Measurements from ENCODE around the gene FLACC1.
"Not testable (repeated sequence)": the region's sequence is repeated elsewhere in the genome, so short reads cannot be mapped to it uniquely, and the experiment has no call there.

The FLACC1 gene

DNA sequence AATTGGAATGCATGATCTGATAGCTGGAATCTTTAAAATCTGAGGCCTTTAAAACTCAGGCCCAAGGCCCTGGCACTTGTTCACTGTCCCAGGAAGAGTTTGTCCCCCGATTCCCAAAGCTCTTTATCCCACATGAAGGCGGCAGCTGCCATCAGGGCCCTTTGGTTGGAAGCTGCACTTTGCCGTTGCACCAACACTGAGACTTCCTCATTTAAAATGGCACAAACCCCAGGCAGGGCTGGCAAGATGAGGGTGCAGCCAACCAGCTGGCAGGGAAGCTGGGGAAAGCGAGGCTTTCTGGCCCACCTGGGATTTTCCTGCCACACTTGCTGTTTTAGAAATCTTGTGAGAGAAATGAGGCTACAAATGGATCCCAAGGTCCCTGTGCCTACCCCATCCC is 6.3 kb downstream of the FLACC1 start:
- no peak for DNase-seq (ENCODE audit: low read depth in 2 of 2, low spot score in 1 of 2)

DNA sequence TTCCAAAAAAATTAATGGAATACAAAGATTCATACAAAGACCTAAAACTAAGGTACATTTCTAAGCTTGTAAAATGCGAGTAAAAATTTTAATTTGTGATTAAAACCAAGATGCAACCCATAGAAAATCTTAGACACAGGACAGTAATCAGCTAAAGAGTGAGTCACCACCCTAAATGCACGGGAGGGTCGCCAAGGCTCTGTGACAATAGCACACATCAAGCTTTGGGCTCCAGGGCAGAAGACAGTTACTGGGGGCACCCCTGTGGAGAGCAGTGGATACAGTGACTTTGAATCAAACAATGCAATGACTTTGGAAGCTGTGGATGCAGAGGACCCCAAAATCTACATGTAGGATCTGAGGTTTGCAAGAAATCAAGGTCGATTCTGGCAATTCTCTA is 7.5 kb downstream of the FLACC1 start:
- no peak for DNase-seq (ENCODE audit: low read depth in 2 of 2, low spot score in 1 of 2)

DNA sequence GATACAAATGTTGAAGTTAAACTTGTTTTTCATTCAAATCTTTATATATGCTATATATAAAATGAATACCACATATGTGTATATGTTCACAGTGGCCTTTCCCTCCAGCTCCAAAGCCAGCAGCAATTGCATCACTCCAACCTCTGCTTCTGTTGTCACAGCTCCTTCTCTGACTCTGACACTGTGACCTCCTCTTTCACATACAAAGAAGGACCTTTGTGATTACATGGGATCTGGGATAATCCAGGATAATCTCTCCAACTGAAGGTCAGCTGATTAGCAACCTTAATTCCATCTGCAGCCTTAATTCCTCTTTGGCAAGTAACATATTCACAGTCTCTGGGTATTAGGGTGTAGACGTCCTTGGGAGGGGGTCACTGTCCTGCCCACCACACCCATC is 8.4 kb downstream of the FLACC1 start:
- no peak for DNase-seq (ENCODE audit: low read depth in 2 of 2, low spot score in 1 of 2)

DNA sequence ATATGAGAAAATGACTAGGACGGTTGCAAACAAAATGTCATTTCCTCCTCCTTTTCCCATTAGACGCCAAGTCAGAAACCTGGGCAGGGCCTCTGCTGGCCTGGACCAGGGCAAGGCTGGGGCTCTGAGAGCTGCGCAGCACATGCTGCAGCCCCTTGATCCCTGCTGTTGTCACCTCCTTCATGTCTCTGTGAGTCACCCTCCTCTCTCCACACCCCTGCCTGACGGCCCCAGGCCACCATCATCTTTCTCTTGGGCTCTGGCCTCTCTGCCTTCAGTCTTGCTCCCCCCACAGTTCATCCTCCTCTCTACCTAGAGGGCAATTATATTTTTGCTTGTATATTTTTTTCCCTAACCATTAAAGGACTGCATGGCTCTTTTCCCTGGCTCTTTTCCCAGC is 10.0 kb downstream of the FLACC1 start:
- DNase-seq (ENCODE audit: low read depth in 2 of 2, low spot score in 1 of 2), result no peak

DNA sequence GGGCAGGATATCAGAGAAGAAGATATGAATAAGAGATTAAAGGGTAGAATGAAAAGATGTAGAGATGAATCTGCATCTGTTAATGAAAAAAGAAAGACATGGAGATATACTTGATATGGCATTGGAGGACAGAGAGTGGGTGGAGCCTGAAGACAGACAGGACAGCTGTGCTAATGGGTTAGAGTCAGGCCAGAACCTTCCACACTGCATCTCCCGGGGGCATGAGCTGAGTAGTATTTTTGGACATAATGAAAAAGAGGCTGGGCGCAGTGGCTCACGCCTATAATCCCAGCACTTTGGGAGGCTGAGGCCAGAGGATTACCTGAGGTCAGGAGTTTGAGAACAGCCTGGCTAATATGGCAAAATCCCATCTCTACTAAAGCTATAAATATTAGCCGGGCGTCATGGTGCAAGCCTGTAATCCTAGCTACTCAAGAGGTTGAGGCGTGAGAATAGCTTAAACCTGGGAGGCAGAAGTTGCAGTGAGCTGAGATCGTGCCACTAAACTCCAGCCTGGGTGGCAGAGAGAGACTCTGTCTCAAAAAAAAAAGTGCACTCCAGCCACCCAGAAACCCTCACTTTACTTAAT is 11.4 kb downstream of the FLACC1 start:
- DNase-seq (ENCODE audit: low read depth in 2 of 2, low spot score in 1 of 2), result no peak

DNA sequence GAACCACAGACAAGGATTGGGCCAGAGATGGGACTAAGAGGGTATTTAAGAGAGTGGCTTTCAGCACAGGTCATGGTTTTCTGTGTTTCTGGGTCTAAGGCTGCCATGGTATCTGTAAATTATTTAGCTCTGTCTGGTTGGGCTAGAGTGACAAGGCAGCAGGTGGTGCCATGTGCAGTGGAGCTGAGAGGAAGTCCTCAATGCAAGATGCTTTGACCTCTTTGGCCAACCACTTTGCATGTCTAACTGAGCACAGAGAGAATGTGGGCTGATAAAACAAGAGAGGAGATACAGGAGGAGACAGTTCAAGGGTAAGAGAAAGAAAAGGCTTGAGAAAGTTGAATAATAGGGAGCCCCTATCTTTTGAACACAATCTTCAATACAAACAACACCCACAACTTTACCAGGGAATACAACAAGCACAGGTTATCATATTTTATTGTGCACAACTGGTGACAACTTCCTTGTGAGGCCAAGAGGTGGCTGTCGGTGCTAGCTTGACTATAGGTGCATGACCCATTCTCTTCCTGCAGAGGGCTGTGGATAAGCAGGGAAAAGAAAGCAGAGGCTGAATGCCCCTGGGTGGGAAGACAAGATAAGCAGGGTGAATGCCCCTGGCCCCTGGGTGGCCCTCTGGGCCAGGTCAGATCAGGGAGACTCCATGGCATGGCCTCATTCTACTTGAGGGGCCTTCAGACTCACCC is 12.3 kb downstream of the FLACC1 start:
- DNase-seq (ENCODE audit: low read depth in 2 of 2, low spot score in 1 of 2), result no peak

DNA sequence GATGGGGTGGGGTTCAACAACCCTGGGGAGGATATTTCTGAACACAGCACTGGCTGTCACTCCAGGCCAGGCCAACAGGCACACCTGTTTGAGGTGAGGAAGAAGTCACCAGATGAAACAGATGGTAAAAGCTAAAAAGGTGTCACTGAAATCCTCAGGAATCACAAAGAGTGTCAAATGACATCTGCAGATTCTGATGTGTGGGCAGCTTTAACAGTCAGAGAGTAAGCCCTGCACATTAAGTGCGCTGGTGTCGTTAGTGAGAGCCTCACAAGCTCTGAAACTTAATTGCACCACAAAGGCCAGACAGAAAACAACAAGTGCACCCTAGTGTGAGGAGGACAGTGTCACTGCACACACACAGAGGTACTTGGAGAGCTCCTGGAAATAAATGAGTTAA is 13.6 kb downstream of the FLACC1 start:
- no peak for DNase-seq (ENCODE audit: low read depth in 2 of 2, low spot score in 1 of 2)

DNA sequence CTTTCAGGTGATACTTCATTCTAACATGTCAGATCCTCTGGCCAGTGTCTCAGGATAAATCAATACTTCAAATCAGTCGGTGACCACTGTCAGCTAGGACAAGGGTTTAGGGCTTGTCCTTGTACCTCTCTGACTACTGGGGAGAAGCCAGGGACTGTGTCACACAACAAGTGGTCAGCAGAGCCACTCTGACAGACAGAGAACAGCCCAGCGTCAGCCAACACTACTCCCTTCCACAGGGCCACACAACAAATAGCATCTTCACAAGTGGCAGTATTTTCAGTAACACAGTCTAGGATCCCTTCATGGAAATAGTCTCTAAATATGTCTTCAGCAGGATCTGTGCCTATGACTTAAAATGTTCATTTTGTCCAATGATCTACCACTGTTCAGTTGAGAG is 14.2 kb downstream of the FLACC1 start:
- no peak for DNase-seq (ENCODE audit: low read depth in 2 of 2, low spot score in 1 of 2)

DNA sequence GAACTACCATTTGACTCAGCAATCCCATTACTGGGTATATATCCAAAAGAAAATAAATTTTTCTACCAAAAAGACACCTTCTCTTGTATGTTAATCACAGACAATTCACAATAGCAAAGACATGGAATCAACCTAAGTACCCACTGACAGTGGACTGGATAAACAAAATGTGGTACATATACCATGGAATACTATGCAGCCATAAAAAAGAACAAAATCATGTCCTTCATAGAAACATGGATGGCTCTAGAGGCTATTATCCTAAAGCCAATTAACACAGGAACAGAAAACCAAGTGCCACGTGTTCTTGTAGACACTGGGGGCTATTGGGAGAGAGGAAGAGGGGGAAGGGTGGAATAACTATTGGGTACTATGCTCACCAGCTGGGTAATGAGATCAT is 27.7 kb downstream of the FLACC1 start:
- no peak for DNase-seq (ENCODE audit: low read depth in 2 of 2, low spot score in 1 of 2)

DNA sequence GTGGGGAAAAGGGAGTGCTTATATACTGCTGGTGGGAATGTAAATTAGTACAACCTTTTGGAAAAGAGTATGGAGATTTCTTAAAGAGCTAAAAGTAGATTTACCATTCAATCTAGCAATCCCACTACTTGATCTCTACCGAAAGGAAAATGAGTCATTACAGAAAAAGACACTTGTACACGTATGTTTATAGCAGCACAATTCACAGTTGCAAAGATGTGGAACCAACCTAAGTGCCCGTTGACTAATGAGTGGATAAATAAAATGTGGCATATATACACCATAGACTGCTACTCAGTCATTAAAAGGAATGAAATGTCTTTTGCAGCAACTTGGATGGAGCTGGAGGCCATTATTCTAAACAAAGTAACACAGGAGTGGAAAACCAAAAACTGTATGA is 29.5 kb downstream of the FLACC1 start:
- no peak for DNase-seq (ENCODE audit: low read depth in 2 of 2, low spot score in 1 of 2)

DNA sequence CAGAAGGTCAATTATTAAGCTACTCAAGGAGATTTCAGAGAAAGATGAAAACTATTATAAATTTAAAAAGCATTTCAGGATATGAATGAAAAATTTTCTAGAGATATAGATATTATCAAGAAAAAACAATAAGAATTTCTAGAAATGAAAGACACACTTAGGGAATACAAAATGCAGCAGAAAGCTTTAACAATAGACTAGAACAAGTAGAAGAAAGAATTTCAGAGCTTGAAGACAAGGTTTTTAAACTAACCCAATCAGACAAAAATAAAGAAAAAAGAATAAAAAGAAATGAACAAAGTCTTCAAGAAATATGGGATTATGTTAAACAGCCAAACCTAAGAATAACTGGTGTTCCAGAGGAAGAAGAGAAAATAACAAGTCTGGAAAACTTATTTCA is 34.4 kb downstream of the FLACC1 start:
- no peak for DNase-seq (ENCODE audit: low read depth in 2 of 2, low spot score in 1 of 2)

DNA sequence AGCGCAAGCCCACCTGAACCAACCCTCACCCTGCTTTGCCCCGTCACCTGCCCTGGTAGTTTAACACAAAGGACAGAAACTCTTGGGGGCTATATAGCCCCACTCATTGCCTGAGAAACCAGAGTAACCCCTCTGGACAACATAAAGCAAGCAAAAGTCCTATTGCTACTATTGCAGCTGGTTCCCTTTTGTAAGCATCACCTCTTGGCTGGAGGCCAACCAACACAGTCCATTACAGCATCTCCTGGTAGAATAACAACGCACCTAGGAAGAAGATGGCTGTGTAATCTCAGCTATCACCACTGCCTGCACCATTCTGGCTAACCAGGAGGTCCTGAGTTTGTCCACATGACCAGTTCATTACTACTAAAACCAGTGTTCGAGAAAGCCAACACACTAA is 36.4 kb downstream of the FLACC1 start:
- DNase-seq (ENCODE audit: low read depth in 2 of 2, low spot score in 1 of 2), result no peak

DNA sequence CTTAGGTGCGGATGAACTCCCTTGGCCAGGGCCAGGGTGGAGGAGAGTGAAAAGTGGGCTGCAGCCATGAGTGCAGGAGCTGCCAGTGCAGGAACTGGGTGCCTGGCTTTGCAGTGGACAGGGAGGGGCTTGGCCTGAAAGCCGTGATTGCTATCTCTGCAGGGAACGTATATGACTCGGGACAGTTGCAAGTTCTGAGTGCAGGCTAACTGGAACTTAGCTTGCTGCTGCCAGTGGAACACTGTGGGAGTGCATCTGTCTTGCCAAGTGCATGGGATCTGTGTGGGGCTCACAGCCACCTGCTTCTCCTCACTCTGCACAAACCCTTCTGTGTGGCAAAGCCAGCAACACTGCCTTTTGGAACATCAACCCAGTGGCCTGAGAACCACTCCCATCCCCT is 36.9 kb downstream of the FLACC1 start:
- DNase-seq (ENCODE audit: low read depth in 2 of 2, low spot score in 1 of 2), result no peak

DNA sequence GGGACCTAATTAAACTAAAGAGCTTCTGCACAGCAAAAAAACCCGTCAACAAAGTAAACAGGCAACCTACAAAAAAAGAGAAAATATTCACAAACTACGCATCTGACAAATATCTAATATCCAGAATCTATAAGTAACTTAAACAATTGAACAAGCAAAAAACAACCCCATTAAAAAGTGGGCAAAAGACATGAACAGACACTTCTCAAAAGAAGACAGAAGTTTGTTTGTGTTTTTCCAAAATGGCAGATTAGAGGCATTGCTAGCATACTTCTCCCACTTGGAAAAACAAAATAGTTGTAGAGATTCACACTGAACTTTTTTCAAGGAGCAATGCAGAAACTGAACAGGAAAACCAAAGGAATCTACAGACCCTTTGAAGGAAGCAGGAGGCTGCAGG is 37.6 kb downstream of the FLACC1 start:
- no peak for DNase-seq (ENCODE audit: low read depth in 2 of 2, low spot score in 1 of 2)

DNA sequence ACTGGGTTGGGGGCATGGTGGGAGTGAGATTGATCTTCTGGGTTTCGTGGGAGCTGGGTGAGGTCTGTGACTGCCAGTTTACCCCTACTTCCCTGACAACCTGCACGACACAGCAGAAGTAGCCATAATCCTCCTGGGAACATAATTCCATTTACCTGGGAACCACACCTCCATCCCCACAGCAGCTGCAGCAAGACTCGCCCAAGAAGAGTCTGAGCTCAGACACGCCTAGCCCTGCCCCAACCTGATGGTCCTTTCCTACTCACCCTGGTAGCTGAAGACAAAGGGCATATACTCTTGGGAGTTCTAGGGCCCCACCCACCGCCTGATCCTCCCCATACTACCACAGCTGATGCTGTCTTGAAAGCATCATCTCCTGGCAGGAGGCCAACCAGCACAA is 43.8 kb downstream of the FLACC1 start:
- DNase-seq (ENCODE audit: low read depth in 2 of 2, low spot score in 1 of 2), result no peak

DNA sequence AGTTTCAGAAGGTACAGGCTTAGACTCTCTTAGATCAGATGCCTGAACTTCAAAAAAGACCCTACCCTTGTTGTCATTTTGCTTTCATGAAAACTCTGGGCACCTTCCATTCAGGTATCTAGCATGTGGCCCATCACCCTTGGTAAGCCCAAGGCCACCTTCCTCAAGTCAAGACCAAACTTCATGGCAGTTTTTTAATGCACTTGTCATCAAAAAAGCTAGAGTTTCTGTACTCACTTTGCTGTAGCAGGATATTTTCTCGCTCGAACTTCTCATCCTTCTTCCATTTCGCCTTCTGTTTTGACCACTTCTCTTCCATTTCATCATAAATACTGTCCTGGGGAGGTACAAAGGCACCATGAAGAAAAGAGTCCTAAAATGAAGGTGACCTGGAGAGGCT is 48.2 kb downstream of the FLACC1 start:
- DNase-seq (ENCODE audit: low read depth in 2 of 2, low spot score in 1 of 2), result no peak

DNA sequence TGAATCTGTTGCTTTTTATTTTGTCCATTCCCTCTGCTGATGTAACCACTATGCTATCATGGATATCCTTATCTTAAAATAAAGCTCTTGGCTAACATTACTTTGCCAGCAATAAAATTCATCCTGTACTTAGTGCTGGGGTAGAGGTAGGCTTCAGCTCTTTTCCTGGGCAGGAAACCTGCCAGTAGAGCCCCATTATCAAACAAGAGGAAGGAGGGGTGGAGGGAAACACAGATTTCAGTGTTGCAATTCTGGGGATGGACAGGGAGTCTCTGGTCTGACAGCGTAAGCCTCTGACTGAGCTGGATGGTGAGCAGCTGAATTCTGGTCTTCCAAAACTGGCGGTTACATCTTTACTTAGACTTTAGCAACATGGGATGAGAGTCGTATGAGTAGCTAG is 49.3 kb downstream of the FLACC1 start:
- DNase-seq (ENCODE audit: low read depth in 2 of 2, low spot score in 1 of 2), result no peak

DNA sequence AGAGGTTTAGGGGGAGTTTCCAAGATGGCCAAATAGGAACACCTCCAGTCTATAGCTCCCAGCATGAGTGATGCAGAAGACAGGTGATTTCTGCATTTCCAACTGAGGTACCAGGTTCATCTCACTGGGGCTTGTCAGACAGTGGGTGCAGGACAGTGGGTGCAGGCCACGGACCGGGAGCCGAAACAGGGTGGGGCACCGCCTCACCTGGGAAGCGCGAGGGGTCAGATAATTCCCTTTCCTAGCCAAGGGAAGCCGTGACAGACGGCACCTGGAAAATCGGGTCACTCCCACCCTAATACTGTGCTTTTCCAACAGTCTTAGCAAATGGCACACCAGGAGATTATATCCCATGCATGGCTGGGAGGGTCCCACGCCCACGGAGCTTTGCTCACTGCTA is 57.2 kb downstream of the FLACC1 start:
- DNase-seq (ENCODE audit: low read depth in 2 of 2, low spot score in 1 of 2), result not testable (repeated sequence)

DNA sequence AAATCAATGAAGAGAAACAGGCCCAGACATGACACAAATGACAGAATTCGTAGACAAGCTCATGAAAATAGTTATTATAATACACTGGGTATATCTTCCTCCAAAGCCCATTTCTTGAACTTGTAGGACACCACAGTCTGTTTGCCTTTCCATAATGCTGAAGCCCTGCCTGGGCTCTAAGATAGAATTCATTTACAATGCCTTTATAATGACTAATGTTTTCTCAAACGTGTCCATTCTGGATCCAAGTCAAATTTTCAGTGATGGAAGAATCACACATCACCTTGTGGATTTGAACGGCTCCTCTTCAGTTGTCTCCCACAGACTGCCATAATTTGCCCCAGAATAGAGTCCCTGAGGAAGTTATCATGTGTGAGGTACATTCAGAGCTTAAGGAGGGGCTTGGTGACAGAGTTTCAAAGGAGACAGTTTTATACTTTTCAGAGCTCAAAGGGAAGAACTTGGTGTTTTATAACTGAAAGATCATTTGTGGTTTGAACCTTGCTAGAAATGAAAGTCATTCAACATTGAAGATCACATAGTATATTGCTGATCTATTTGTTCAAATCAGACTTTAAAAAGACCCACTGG is 58.6 kb downstream of the FLACC1 start:
- DNase-seq (ENCODE audit: low read depth in 2 of 2, low spot score in 1 of 2), result no peak

DNA sequence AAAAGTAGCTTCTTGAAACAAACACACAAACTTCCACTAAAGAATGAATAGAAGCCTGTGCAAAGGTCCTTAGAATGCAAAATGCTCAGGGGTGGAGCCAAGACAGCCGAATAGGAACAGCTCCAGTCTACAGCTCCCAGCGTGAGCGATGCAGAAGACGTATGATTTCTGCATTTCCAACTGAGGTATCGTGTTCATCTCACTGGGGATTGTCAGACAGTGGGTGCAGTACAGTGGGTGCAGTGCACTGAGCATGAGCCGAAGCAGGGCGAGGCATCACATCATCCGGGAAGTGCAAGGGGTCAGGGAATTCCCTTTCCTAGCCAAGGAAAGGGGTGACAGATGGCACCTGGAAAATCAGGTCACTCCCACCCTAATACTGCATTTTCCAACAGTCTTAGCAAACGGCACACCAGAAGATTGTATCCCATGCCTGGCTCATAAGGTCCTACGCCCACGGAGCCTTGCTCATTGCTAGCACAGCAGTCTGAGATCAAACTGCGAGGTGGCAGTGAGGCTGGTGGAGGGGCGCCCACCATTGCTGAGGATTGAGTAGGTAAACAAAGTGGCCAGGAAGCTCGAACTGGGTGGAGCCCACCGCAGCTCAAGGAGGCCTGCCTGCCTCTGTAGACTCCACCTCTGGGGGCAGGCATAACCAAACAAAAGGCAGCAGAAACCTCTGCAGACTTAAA is 66.5 kb downstream of the FLACC1 start:
- not testable (repeated sequence) for DNase-seq (ENCODE audit: low read depth in 2 of 2, low spot score in 1 of 2)

DNA sequence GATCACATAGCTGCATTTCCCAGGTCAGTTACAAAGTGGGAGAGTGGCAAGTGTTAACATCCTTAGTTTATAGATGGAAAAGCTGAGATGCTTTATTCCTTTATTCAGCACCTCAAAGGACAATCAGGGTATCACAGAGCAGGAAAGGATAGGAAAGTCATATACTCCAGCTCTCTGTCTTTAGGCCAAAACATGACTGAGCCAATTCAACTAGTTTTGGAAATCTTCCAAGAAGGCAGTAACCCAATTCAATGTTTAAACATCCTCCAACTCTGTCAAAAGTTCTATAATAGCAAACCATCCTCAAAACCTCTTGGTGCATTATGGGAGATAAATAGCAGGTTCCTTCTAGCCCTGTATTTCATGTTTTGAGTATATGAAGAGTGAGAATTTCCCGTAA is 71.6 kb downstream of the FLACC1 start:
- no peak for DNase-seq (ENCODE audit: low read depth in 2 of 2, low spot score in 1 of 2)

All from stimulated activated CD8-positive, alpha-beta memory T cell treated with anti-CD3 and anti-CD28 coated beads, Interleukin-4, amount 100 ng/mL, for 1 hour (primary cell).